Measurements from ENCODE around the gene TENM3. TPM values are rescaled to one million over a fixed set of nuclear protein-coding genes. Genes with fewer than 3 reads are reported as not detected.

TENM3 gene
- total RNA-seq, 2 experiments from 2014 or later = not detected

GRCh38 chr4:182475539-182475938 lies 232.3 kb downstream of the TENM3 start:
- POLR2A ChIA-PET = no interaction called here
- H3K4me3 Mint-ChIP-seq = no peak overlapping the region
- no peak for DNase-seq
- H3K9me3 Mint-ChIP-seq = no peaks in the 10 kb centered on the region
- peaks cover 22% of the 10 kb centered on the region for H3K27me3 Mint-ChIP-seq
- no peaks in the 10 kb centered on the region for H3K4me1 Mint-ChIP-seq (ENCODE audit: low read depth)
- Histone ChIP-seq H3K4me3 (ENCODE audit: low read length) (no peak overlapping the region), H3K36me3 (ENCODE audit: insufficient read depth, low read length) (no peaks in the 10 kb centered on the region), H3K9me3 (ENCODE audit: control insufficient read depth in 1 of 2, insufficient read depth in 1 of 2, low read length in 2 of 2) (no peaks in the 10 kb centered on the region), H3K27ac (ENCODE audit: low read depth in 1 of 2, low read length in 2 of 2) (no peak overlapping the region), H3K27me3 (ENCODE audit: control insufficient read depth in 1 of 2, insufficient read depth in 2 of 2, low read length in 2 of 2) (peaks cover 0 to 5% of the 10 kb centered on the region in 2 experiments), H3K4me1 (ENCODE audit: insufficient read depth, low read length) (no peaks in the 10 kb centered on the region)
- H3K36me3 Mint-ChIP-seq (ENCODE audit: low read depth) = no peaks in the 10 kb centered on the region
- H3K27ac Mint-ChIP-seq = no peak overlapping the region
- TF ChIP-seq CTCF (IDR thresholded peaks at IDR 0.05) = no peak
- intact Hi-C loops (cut with DNase I, micrococcal nuclease) = loop anchor here (5.0 kb wide), 2 partner anchors 332 to 787 kb away; no protein-coding TSS in a partner anchor
- CTCF ChIA-PET = no interaction called here
- no peak for ATAC-seq (ENCODE audit: poor library complexity)

- peaks cover 22% of the 10 kb centered on the region for H3K27me3 Mint-ChIP-seq
- ATAC-seq (ENCODE audit: poor library complexity) = no peak
- CTCF ChIA-PET = no interaction called here
These were observed 235.3 kb downstream of the TENM3 start for GRCh38 chr4:182478475-182478874.

GRCh38 chr4:182483685-182484084 lies 240.5 kb downstream of the TENM3 start:
- intact Hi-C loops (cut with DNase I, micrococcal nuclease) = no loop called here

More at GRCh38 chr4:182478475-182478874, 235.3 kb downstream of the TENM3 start:
- Histone ChIP-seq H3K9me3 (ENCODE audit: control insufficient read depth in 1 of 2, insufficient read depth in 1 of 2, low read length in 2 of 2) (no peaks in the 10 kb centered on the region), H3K27me3 (ENCODE audit: control insufficient read depth in 1 of 2, insufficient read depth in 2 of 2, low read length in 2 of 2) (peaks cover 0 to 5% of the 10 kb centered on the region in 2 experiments), H3K36me3 (ENCODE audit: insufficient read depth, low read length) (no peaks in the 10 kb centered on the region), H3K27ac (ENCODE audit: low read depth in 1 of 2, low read length in 2 of 2) (no peak overlapping the region), H3K4me3 (ENCODE audit: low read length) (no peak overlapping the region), H3K4me1 (ENCODE audit: insufficient read depth, low read length) (no peaks in the 10 kb centered on the region)
- TF ChIP-seq CTCF (IDR thresholded peaks at IDR 0.05) = peak; percentile 81
- H3K36me3 Mint-ChIP-seq (ENCODE audit: low read depth) = no peaks in the 10 kb centered on the region
- POLR2A ChIA-PET = no interaction called here
- H3K4me1 Mint-ChIP-seq (ENCODE audit: low read depth) = no peaks in the 10 kb centered on the region
- intact Hi-C loops (cut with DNase I, micrococcal nuclease) = loop anchor here (1.0 to 5.0 kb wide), 3 partner anchors 329 to 784 kb away; no protein-coding TSS in a partner anchor
- no peak overlapping the region for H3K27ac Mint-ChIP-seq
- H3K9me3 Mint-ChIP-seq = no peaks in the 10 kb centered on the region
- peak in 3 of 14 experiments; percentile 20 to 42 (median 21) for DNase-seq
- no peak overlapping the region for H3K4me3 Mint-ChIP-seq

More at GRCh38 chr4:182483685-182484084, 240.5 kb downstream of the TENM3 start:
- Mint-ChIP-seq H3K4me1 (ENCODE audit: low read depth) (no peaks in the 10 kb centered on the region), H3K36me3 (ENCODE audit: low read depth) (no peaks in the 10 kb centered on the region), H3K27me3 (peaks cover 9% of the 10 kb centered on the region), H3K9me3 (no peaks in the 10 kb centered on the region), H3K4me3 (no peak overlapping the region), H3K27ac (no peak overlapping the region)
- no peak overlapping the region for H3K27ac ChIP-seq (ENCODE audit: low read depth in 1 of 2, low read length in 2 of 2)
- no peak for ATAC-seq (ENCODE audit: poor library complexity)
- ChIA-PET CTCF (no interaction called here), POLR2A (no interaction called here)
- no peak for DNase-seq
- TF ChIP-seq CTCF (IDR thresholded peaks at IDR 0.05) = no peak
- no peaks in the 10 kb centered on the region for H3K36me3 ChIP-seq (ENCODE audit: insufficient read depth, low read length)
- no peaks in the 10 kb centered on the region for H3K9me3 ChIP-seq (ENCODE audit: control insufficient read depth in 1 of 2, insufficient read depth in 1 of 2, low read length in 2 of 2)
- no peaks in the 10 kb centered on the region for H3K4me1 ChIP-seq (ENCODE audit: insufficient read depth, low read length)
- peaks cover 0 to 4% of the 10 kb centered on the region in 2 experiments for H3K27me3 ChIP-seq (ENCODE audit: control insufficient read depth in 1 of 2, insufficient read depth in 2 of 2, low read length in 2 of 2)
- no peak overlapping the region for H3K4me3 ChIP-seq (ENCODE audit: low read length)
